IPS-20b (cell line): ENCODE data around the gene CMTM1.

Source experiments
- H3K27ac ChIP-seq: one replicate; pipeline ENCODE4 v1.5.1; 2013; ENCODE audit warnings: low read length
- H3K27me3 ChIP-seq: 2 replicates; pipeline ENCODE4 v1.6.1; 2013; ENCODE audit warnings: mild to moderate bottlenecking, low read length, inconsistent platforms; ENCODE audit not compliant: insufficient read depth
- H3K36me3 ChIP-seq: 2 replicates; pipeline ENCODE4 v1.6.1; 2013; ENCODE audit warnings: low read depth, mild to moderate bottlenecking, inconsistent platforms, low read length, moderate library complexity; ENCODE audit not compliant: insufficient read depth
- H3K4me1 ChIP-seq: 2 replicates; pipeline ENCODE4 v1.6.1; 2013; ENCODE audit warnings: mild to moderate bottlenecking, control low read depth, inconsistent platforms, low read length, moderate library complexity; ENCODE audit not compliant: insufficient read depth
- H3K4me3 ChIP-seq: 2 replicates; pipeline ENCODE4 v1.5.1; 2013; ENCODE audit warnings: mild to moderate bottlenecking, low read length, inconsistent platforms
- H3K9ac ChIP-seq: 2 replicates; pipeline ENCODE4 v1.6.1; 2013; ENCODE audit warnings: low read depth, mild to moderate bottlenecking, inconsistent platforms, low read length, moderate library complexity
- H3K9me3 ChIP-seq: 2 replicates; pipeline ENCODE4 v1.6.1; 2013; ENCODE audit warnings: mild to moderate bottlenecking, low read depth, low read length, inconsistent platforms; ENCODE audit not compliant: insufficient read depth

Gene CMTM1

GRCh38 chr16:66614161-66614802 lies 48.0 kb downstream of the CMTM1 start:
- Histone ChIP-seq H3K9ac (no peak overlapping the region), H3K4me1 (peaks cover 21% of the 10 kb centered on the region), H3K27ac (no peak overlapping the region), H3K27me3 (no peaks in the 10 kb centered on the region; the same call in 1 of the 2 replicates), H3K9me3 (no peaks in the 10 kb centered on the region), H3K36me3 (peaks cover 76% of the 10 kb centered on the region), H3K4me3 (no peak overlapping the region)

- Histone ChIP-seq H3K4me3 (no peak overlapping the region), H3K36me3 (peaks cover 65% of the 10 kb centered on the region), H3K4me1 (peaks cover 21% of the 10 kb centered on the region), H3K9me3 (no peaks in the 10 kb centered on the region), H3K27ac (no peak overlapping the region), H3K9ac (no peak overlapping the region), H3K27me3 (no peaks in the 10 kb centered on the region; the same call in 1 of the 2 replicates)
Observed at GRCh38 chr16:66616169-66616568, 49.9 kb downstream of the CMTM1 start.

GRCh38 chr16:66616592-66616991 lies 50.4 kb downstream of the CMTM1 start:
- Histone ChIP-seq H3K27me3 (no peaks in the 10 kb centered on the region; the same call in 1 of the 2 replicates), H3K27ac (no peak overlapping the region), H3K36me3 (peaks cover 65% of the 10 kb centered on the region), H3K9ac (no peak overlapping the region), H3K4me1 (peaks cover 21% of the 10 kb centered on the region), H3K4me3 (no peak overlapping the region; the same call in 1 of the 2 replicates), H3K9me3 (no peaks in the 10 kb centered on the region)

- H3K27me3 ChIP-seq: no peaks in the 10 kb centered on the region; the same call in 1 of the 2 replicates
- H3K27ac ChIP-seq: no peak overlapping the region
- H3K9me3 ChIP-seq: no peaks in the 10 kb centered on the region
- peaks cover 21% of the 10 kb centered on the region for H3K4me1 ChIP-seq
- peaks cover 65% of the 10 kb centered on the region for H3K36me3 ChIP-seq
- H3K9ac ChIP-seq: no peak overlapping the region
- no peak overlapping the region; the same call in 1 of the 2 replicates for H3K4me3 ChIP-seq
Observed at GRCh38 chr16:66617010-66617434, 50.8 kb downstream of the CMTM1 start.

- peaks cover 21% of the 10 kb centered on the region for H3K4me1 ChIP-seq
- peaks cover 66% of the 10 kb centered on the region for H3K36me3 ChIP-seq
- H3K27ac ChIP-seq: no peak overlapping the region
Observed at GRCh38 chr16:66617728-66618127, 51.5 kb downstream of the CMTM1 start.

GRCh38 chr16:66618588-66619375 lies 52.5 kb downstream of the CMTM1 start:
- no peak overlapping the region for H3K27ac ChIP-seq
- peaks cover 21% of the 10 kb centered on the region for H3K4me1 ChIP-seq
- H3K27me3 ChIP-seq: no peaks in the 10 kb centered on the region; the same call in 1 of the 2 replicates
- peaks cover 60% of the 10 kb centered on the region for H3K36me3 ChIP-seq
- H3K9ac ChIP-seq: no peak overlapping the region
- H3K4me3 ChIP-seq: no peak overlapping the region
- H3K9me3 ChIP-seq: no peaks in the 10 kb centered on the region

More at GRCh38 chr16:66617728-66618127, 51.5 kb downstream of the CMTM1 start:
- Histone ChIP-seq H3K27me3 (no peaks in the 10 kb centered on the region; the same call in 1 of the 2 replicates), H3K9me3 (no peaks in the 10 kb centered on the region), H3K4me3 (no peak overlapping the region), H3K9ac (no peak overlapping the region)

GRCh38 chr16:66619534-66620428 lies 53.5 kb downstream of the CMTM1 start:
- H3K27me3 ChIP-seq: no peaks in the 10 kb centered on the region; the same call in 1 of the 2 replicates
- H3K27ac ChIP-seq: no peak overlapping the region
- H3K9ac ChIP-seq: no peak overlapping the region
- H3K4me1 ChIP-seq: peaks cover 21% of the 10 kb centered on the region
- H3K9me3 ChIP-seq: no peaks in the 10 kb centered on the region
- peaks cover 50% of the 10 kb centered on the region for H3K36me3 ChIP-seq
- no peak overlapping the region for H3K4me3 ChIP-seq

GRCh38 chr16:66620429-66620795 lies 54.2 kb downstream of the CMTM1 start:
- H3K27ac ChIP-seq: no peak overlapping the region
- no peaks in the 10 kb centered on the region for H3K9me3 ChIP-seq
- no peaks in the 10 kb centered on the region; the same call in 1 of the 2 replicates for H3K27me3 ChIP-seq
- no peak overlapping the region for H3K9ac ChIP-seq
- no peak overlapping the region for H3K4me3 ChIP-seq
- peaks cover 44% of the 10 kb centered on the region for H3K36me3 ChIP-seq
- peaks cover 21% of the 10 kb centered on the region for H3K4me1 ChIP-seq

GRCh38 chr16:66621973-66622372 lies 55.7 kb downstream of the CMTM1 start:
- Histone ChIP-seq H3K4me3 (no peak overlapping the region), H3K4me1 (peaks cover 12% of the 10 kb centered on the region), H3K27me3 (no peaks in the 10 kb centered on the region; the same call in 1 of the 2 replicates), H3K9me3 (no peaks in the 10 kb centered on the region), H3K36me3 (peaks cover 40% of the 10 kb centered on the region), H3K27ac (no peak overlapping the region), H3K9ac (no peak overlapping the region)

GRCh38 chr16:66622863-66623262 lies 56.6 kb downstream of the CMTM1 start:
- no peak overlapping the region for H3K27ac ChIP-seq
- no peak overlapping the region for H3K9ac ChIP-seq
- H3K4me1 ChIP-seq: peaks cover 3% of the 10 kb centered on the region; the same call in 1 of the 2 replicates
- no peaks in the 10 kb centered on the region for H3K9me3 ChIP-seq
- H3K4me3 ChIP-seq: no peak overlapping the region
- H3K36me3 ChIP-seq: peaks cover 40% of the 10 kb centered on the region
- no peaks in the 10 kb centered on the region; the same call in 1 of the 2 replicates for H3K27me3 ChIP-seq

- Histone ChIP-seq H3K27me3 (no peaks in the 10 kb centered on the region), H3K4me3 (no peak overlapping the region)
Observed at GRCh38 chr16:66623755-66624154, 57.5 kb downstream of the CMTM1 start.

More at GRCh38 chr16:66623755-66624154, 57.5 kb downstream of the CMTM1 start:
- no peak overlapping the region for H3K27ac ChIP-seq
- H3K36me3 ChIP-seq: peaks cover 35% of the 10 kb centered on the region
- no peaks in the 10 kb centered on the region for H3K4me1 ChIP-seq
- no peaks in the 10 kb centered on the region for H3K9me3 ChIP-seq
- no peak overlapping the region for H3K9ac ChIP-seq
